HL-60 (cell line): Measurements from ENCODE around the gene CYP1A2.
"Not testable (repeated sequence)": the region's sequence is repeated elsewhere in the genome, so short reads cannot be mapped to it uniquely, and the experiment has no call there.

ENCODE experiments used
- DNase-seq, 2 experiments: peaks; one replicate each; pipeline ENCODE4 v3.0.0-alpha.2; 2010 to 2020; ENCODE audit warnings: low read depth in 1 of 2, low spot score in 1 of 2
- H3K27ac ChIP-seq: fragments of 250-450 bp; sonication (Bioruptor Pico); replicated peaks from 2 replicates; pipeline ENCODE4 v1.5.1; 2020; ENCODE audit warnings: mild to moderate bottlenecking, moderate library complexity
- H3K27me3 ChIP-seq: fragments of 250-450 bp; sonication (Bioruptor Pico); 2 replicates; pipeline ENCODE4 v1.5.1; 2021; ENCODE audit warnings: mild to moderate bottlenecking, moderate library complexity; ENCODE audit not compliant: insufficient read depth, poor library complexity, severe bottlenecking
- H3K4me3 ChIP-seq: replicated peaks from 2 replicates; pipeline ENCODE4 v1.5.1; 2011; ENCODE audit warnings: mild to moderate bottlenecking, control low read depth, low read length; ENCODE audit not compliant: insufficient read depth
- CTCF ChIP-seq: IDR thresholded peaks from one replicate; pipeline ENCODE4 v1.5.1; 2011; ENCODE audit warnings: low read length, control low read depth, inconsistent platforms; ENCODE audit not compliant: insufficient read depth
- GABPA ChIP-seq: IDR thresholded peaks from 2 replicates; pipeline ENCODE4 v1.6.1; 2012; ENCODE audit warnings: low read depth
- POLR2AphosphoS5 ChIP-seq: IDR thresholded peaks from 2 replicates; pipeline ENCODE4 v1.6.1; 2012; ENCODE audit warnings: low read depth
- REST ChIP-seq: IDR thresholded peaks from 2 replicates; pipeline ENCODE4 v1.6.1; 2012; ENCODE audit warnings: low read depth; ENCODE audit not compliant: insufficient replicate concordance
- SPI1 ChIP-seq: IDR thresholded peaks from 2 replicates; pipeline ENCODE4 v1.6.1; 2012; ENCODE audit warnings: low read depth, mild to moderate bottlenecking, borderline replicate concordance

CYP1A2 gene

DNA sequence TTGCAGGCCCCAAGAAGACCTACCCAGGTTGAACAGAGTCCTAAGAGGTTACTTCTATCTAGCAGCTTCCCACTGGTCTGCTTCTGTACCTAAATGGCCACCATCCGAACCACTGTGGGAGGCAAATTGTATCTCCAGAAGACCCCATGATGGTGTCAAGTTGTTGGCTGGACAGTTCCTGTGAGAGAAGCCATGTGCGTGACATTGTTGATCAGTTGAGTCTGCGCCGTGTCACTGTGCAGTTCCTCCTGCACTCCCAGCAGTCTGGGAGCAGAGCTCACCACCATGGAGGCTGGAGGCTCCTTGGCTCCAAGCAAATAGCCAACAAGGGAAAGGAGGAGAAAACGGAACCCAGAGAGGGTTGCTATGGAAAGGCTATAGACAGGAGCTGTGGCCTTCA is 15.8 kb upstream of the CYP1A2 start:
- peaks cover 6% of the 10 kb centered on the region for H3K27me3 ChIP-seq
- no peak for DNase-seq
- no peak for TF ChIP-seq POLR2AphosphoS5
- TF ChIP-seq GABPA, result no peak
- TF ChIP-seq REST, result no peak
- no peak for TF ChIP-seq CTCF
- TF ChIP-seq SPI1, result no peak
- H3K27ac ChIP-seq, result no peak overlapping the region
- no peak overlapping the region for H3K4me3 ChIP-seq

DNA sequence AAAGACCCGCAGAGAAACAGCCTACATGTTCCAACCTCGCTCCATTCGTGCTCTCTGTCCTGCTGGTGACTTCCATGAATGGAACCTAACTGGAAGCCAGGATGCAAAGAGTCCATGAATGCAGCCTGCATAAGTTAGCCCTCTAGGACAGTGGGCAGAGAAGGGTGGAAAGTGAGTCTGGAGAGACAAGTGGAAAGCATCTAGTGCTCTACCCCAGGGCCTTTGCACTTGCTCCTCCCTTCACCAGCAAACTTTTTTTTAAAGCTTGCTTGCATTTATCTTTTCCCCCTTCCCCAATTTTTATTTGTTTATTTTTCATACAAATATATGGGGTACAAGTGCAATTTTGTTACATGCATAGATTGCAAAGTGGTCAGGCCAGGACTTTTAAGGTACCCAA is 15.4 kb upstream of the CYP1A2 start:
- Histone ChIP-seq H3K27ac (no peak overlapping the region), H3K4me3 (no peak overlapping the region), H3K27me3 (peaks cover 6% of the 10 kb centered on the region)
- DNase-seq, result no peak
- TF ChIP-seq SPI1 (no peak), POLR2AphosphoS5 (no peak), CTCF (no peak), REST (no peak), GABPA (no peak)

DNA sequence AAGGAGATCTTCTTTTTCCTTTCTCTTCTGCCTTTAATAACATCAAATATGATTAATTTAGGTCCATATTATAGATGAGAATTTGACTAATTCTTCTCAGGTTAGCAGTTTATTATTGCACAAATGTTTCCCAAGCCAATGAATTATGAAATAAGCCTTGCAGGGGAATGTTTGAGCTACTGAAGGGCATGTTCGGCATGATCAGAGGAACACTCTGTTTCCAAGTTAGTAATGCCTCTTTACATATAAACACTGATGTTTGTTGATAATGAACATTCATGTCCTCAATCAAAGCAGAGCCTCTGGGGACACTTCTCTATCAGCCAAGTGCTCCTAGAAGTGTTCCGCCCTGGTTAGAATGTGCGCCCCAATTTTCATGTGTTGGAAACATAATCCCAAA is 13.3 kb upstream of the CYP1A2 start:
- Histone ChIP-seq H3K27me3 (peaks cover 2% of the 10 kb centered on the region), H3K4me3 (no peak overlapping the region), H3K27ac (no peak overlapping the region)
- no peak for TF ChIP-seq POLR2AphosphoS5
- DNase-seq, result no peak

GRCh38 chr15:74738239-74738638 is 10.4 kb upstream of the CYP1A2 start:
- not testable (repeated sequence) for H3K27ac ChIP-seq, H3K4me3 ChIP-seq, DNase-seq, H3K27me3 ChIP-seq

- TF ChIP-seq REST (no peak), CTCF (no peak)
- H3K27me3 ChIP-seq, result no peaks in the 10 kb centered on the region
- no peak overlapping the region for H3K4me3 ChIP-seq
- no peak overlapping the region for H3K27ac ChIP-seq
- no peak for DNase-seq
These were observed 6.2 kb upstream of the CYP1A2 start for GRCh38 chr15:74742422-74742821.
